C4-2B (cell line): ENCODE measurements around the gene JARID2.

Experiments used
- H3K27ac ChIP-seq: fragments of 450-650 bp; 2 replicates; pipeline ENCODE4 v1.5.1; 2017
- CTCF ChIP-seq: fragments of 450-650 bp; conservative IDR thresholded peaks from 2 replicates; pipeline ENCODE4 v1.5.1; 2017; ENCODE audit warnings: mild to moderate bottlenecking
- ZFX ChIP-seq: fragments of 450-650 bp; IDR thresholded peaks from 2 replicates; pipeline ENCODE4 v1.6.1; 2017

The JARID2 gene

DNA sequence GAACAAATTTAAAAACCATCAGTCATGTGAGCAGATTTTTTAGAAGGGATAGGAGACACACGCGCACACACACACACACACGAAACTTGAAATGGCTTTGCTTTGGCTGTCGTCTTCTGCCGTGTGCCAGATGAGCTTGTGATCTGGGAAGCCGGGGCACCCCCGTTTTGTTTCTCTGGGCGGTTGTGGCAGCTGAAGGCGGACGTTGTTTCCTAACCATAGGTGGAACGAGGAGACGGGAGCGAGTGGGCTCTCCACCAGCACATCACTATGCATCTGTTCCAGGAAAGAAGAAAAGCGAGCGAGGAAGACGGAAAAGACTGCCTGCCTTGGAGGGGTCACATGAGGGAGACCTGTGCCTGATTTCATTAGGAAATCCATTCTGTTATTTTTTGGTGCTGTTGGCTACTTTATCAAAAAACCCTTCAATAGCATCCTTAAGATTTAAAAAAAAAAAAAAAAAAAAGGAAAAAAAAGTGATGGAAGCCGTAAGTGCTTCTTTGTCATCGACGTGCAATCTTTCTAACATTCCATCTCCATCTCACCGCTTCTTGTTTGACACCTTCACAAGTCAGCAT, 274.8 kb downstream of the JARID2 start:
- H3K27ac ChIP-seq, result no peak overlapping the region
- TF ChIP-seq ZFX, result no peak
- TF ChIP-seq CTCF, result no peak

DNA sequence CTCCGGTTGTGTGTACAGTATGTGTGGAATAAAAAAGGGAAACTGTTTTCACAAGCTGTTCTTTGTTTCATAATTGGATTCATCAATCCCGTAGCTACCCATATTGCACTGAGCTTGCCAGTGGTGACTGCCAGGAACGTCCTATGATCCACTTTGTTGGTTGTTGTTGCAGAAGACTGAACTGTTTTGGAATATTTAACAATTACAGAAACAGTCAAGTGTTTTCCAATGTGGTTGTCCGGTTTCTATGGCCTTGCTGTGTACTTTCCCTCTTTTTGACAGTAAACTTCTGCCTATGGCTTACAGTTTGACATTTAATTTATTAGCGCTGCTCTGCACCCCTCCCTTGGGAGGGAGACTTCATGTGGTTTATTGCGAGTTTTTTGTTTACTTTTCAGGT, 275.7 kb downstream of the JARID2 start:
- TF ChIP-seq ZFX, result no peak
- TF ChIP-seq CTCF, result no peak
- H3K27ac ChIP-seq, result no peak overlapping the region

DNA sequence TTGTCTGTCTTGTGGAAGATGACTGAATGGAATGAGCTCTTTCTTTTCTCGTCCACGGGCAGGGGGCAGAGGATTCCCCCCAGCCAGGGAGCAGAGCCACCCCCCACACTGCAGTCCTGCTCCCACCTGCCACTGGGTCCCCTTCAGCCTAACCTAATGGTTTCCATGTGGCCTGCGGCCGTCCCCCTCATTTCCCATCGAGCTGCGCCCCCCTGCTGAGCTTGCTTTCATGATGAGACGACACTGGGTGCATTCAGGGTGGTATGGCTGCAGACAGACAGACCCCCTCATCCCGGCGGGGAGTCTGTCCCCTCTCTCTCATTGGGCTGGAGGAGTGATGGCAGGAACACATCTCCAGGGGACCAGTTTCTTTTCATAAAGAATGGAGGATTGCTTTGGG, 276.2 kb downstream of the JARID2 start:
- no peak overlapping the region for H3K27ac ChIP-seq
- TF ChIP-seq CTCF, result no peak
- no peak for TF ChIP-seq ZFX

DNA sequence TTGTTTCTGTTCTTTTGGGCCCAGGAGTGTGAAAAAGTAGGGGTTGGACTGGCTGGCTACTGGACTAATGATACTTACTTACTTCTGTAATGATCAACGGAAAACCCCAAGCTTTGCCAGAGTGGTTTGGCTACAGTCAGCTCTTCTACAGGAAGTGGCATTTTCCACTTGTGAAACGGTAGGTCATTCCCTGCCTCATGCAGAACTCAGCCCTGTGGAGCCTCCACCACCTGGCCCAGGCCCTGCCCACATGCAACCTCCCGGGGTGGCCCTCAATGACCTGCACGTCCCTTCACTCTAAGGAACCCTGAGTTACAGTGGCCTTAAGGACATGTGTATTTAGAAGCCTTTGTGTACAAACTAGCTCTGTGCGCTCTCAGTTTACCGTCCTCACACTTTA, 276.6 kb downstream of the JARID2 start:
- TF ChIP-seq CTCF (no peak), ZFX (no peak)
- no peak overlapping the region for H3K27ac ChIP-seq

DNA sequence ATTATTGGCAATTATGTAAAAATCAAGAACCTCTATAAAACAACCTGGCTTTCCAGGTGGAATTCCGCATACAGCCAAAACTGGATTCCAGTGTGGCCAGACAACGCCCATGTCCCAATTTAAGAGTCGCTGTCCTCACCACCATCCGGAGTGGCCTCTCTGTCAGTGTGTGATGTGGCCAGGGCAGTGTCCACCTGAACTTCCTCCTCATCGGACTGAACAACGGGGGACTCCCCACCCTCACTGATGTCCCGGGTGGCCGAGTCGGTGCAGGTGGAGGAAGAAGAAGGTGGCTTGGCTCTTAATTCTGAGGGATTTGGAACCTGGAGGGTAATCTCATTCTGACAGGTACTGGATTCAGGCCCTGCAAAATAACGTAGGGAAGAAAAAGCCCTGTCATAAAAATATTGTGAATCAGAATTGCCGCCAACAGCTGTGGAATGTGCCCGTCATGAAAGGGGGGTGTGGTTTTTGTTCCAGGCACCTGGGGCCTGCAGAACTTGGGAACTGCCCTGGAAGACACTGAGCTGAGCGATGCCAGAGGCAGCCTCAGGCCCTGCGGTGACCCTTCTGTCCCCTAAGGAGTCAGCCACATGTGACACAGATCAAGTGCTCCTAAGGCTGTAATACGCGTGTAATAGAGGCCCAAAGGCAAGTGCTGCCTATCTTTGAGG, 277.1 kb downstream of the JARID2 start:
- H3K27ac ChIP-seq, result no peak overlapping the region
- TF ChIP-seq CTCF (no peak), ZFX (no peak)

GRCh38 chr6:15523679-15524630, 278.1 kb downstream of the JARID2 start:
- H3K27ac ChIP-seq, result no peak overlapping the region
- TF ChIP-seq CTCF (no peak), ZFX (no peak)

DNA sequence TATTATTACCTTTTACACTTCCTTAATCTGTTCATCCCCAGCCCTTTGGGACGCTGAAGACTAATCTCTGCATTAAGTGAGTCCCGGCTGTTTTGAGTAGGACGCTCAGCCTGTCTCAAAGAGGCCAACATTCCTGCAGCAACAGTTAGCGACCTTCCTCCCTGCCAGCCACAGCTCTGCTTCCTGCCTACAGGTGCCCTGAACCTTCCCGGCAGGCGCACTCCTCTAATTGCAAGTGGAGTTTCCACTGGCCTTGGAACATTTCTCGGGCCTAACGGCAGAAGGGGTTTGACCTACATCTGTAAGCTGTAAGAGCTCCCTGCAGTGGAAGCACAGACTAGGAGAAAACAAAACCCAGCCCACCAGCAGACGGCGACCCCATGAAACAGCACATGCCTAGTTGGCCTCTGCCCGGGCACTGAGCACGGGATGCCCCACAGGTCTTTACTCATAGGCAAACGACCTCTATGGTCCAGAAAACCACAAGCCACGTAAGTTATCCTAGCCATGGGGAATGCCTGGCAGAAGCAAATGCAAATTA, 279.1 kb downstream of the JARID2 start:
- TF ChIP-seq CTCF, result no peak
- no peak for TF ChIP-seq ZFX

More for the DNA sequence above, 279.1 kb downstream of the JARID2 start:
- no peak overlapping the region for H3K27ac ChIP-seq
